PC-3 (cell line): ENCODE results near the gene PIGU. TPM values are rescaled to one million over a fixed set of nuclear protein-coding genes. Genes with fewer than 3 reads are reported as not detected.
A peak's percentile ranks its signal among the peaks of the same experiment; 100 is the strongest.

Source experiments
- ATAC-seq: fragments of 200-7000 bp; cut with Tn5 transposase; 2 replicates; pipeline ENCODE4 v1.9.1; 2020; ENCODE audit warnings: mild to moderate bottlenecking, moderate library complexity
- BruUV-seq: library from RNA; stranded (reverse); fragments of 400-500 nt; replicated peaks from 2 replicates; lab custom pipeline; 2021; lab: Mats Ljungman, UMichigan
- CTCF ChIA-PET: fragments of 300-600 bp; sonication (Branson Sonifier 250); formaldehyde crosslinking; loops from one replicate; lab custom pipeline; 2022; ENCODE audit warnings: antibody characterized with exemption; lab: Charles Lee
- POLR2A ChIA-PET: fragments of 300-600 bp; sonication (Branson Sonifier 250); formaldehyde crosslinking; loops from one replicate; lab custom pipeline; 2022; ENCODE audit warnings: antibody characterized with exemption; ENCODE audit not compliant: unreplicated experiment; lab: Charles Lee
- DNase-seq: peaks from one replicate; pipeline ENCODE4 v3.0.0-alpha.2; 2015
- H2AFZ ChIP-seq: fragments of 300-600 bp; sonication (generic); 2 replicates; pipeline ENCODE4 v1.6.0; 2016; ENCODE audit warnings: antibody characterized with exemption, low read length
- H3F3A ChIP-seq: fragments of 300-600 bp; sonication (generic); one replicate; pipeline ENCODE4 v1.6.0; 2017; ENCODE audit warnings: antibody characterized with exemption, low read length, control low read depth, mild to moderate bottlenecking; ENCODE audit not compliant: unreplicated experiment
- H3K27ac ChIP-seq: fragments of 300-600 bp; sonication (generic); 2 replicates; pipeline ENCODE4 v1.5.1; 2016; ENCODE audit warnings: mild to moderate bottlenecking, low read length
- H3K27me3 ChIP-seq: fragments of 300-600 bp; sonication (generic); 2 replicates; pipeline ENCODE4 v1.6.1; 2016; ENCODE audit warnings: low read length, mixed read lengths
- H3K36me3 ChIP-seq: fragments of 300-600 bp; sonication (generic); 2 replicates; pipeline ENCODE4 v1.6.1; 2016; ENCODE audit warnings: low read depth, mixed run types, low read length, mixed read lengths
- H3K4me1 ChIP-seq: fragments of 300-600 bp; sonication (generic); 2 replicates; pipeline ENCODE4 v1.5.1; 2016; ENCODE audit warnings: low read length; ENCODE audit not compliant: insufficient read depth
- H3K4me2 ChIP-seq: fragments of 300-600 bp; sonication (generic); 2 replicates; pipeline ENCODE4 v1.6.0; 2016; ENCODE audit warnings: low read length
- H3K4me3 ChIP-seq: fragments of 300-600 bp; sonication (generic); 2 replicates; pipeline ENCODE4 v1.5.1; 2016; ENCODE audit warnings: mild to moderate bottlenecking, low read length, mixed read lengths
- H3K79me2 ChIP-seq: fragments of 300-600 bp; sonication (generic); 2 replicates; pipeline ENCODE4 v1.6.1; 2017; ENCODE audit warnings: low read length, mixed read lengths
- H3K9ac ChIP-seq: fragments of 300-600 bp; sonication (generic); 2 replicates; pipeline ENCODE4 v1.6.0; 2016; ENCODE audit warnings: mild to moderate bottlenecking, low read length
- H3K9me2 ChIP-seq: fragments of 300-600 bp; sonication (generic); replicated peaks from 2 replicates; pipeline ENCODE4 v1.6.1; 2016; ENCODE audit warnings: mixed run types, low read length, mixed read lengths
- H3K9me3 ChIP-seq: fragments of 300-600 bp; sonication (generic); 2 replicates; pipeline ENCODE4 v1.6.1; 2016; ENCODE audit warnings: low read length, mixed read lengths
- H4K20me1 ChIP-seq: fragments of 300-600 bp; sonication (generic); 2 replicates; pipeline ENCODE4 v1.6.1; 2016; ENCODE audit warnings: low read length, mixed read lengths
- CTCF ChIP-seq: fragments of 300-600 bp; sonication (generic); conservative IDR thresholded peaks from 2 replicates; pipeline ENCODE4 v1.5.1; 2017; ENCODE audit warnings: antibody characterized with exemption, low read depth, mild to moderate bottlenecking, low read length
- EZH2 ChIP-seq: fragments of 300-600 bp; sonication (generic); IDR thresholded peaks from one replicate; pipeline ENCODE4 v1.6.1; 2017; ENCODE audit warnings: antibody characterized with exemption, mild to moderate bottlenecking, low read length; ENCODE audit not compliant: unreplicated experiment
- EZH2phosphoT487 ChIP-seq: fragments of 300-600 bp; sonication (generic); IDR thresholded peaks from 2 replicates; pipeline ENCODE4 v1.6.1; 2018; ENCODE audit warnings: mild to moderate bottlenecking, antibody characterized with exemption, low read length, borderline replicate concordance
- intact Hi-C: fragments of 100-400 bp; cut with micrococcal nuclease; formaldehyde crosslinking; loops from 2 replicates; pipeline ENCODE4 v1.9.0; 2023
- total RNA-seq: library from RNA; depleted of rRNA; stranded (reverse); fragments of >200 nt; gene quantifications from 2 replicates; pipeline ENCODE4 v1.2.3, GENCODE V29; 2014

Gene PIGU
- total RNA-seq, 1 experiment from 2014 or later, result 24.5 TPM

GRCh38 chr20:34691838-34692237, 14.9 kb upstream of the PIGU start:
- Histone ChIP-seq H3F3A (no peaks in the 10 kb centered on the region), H3K36me3 (no peaks in the 10 kb centered on the region), H3K9ac (no peak overlapping the region), H3K27me3 (no peaks in the 10 kb centered on the region), H3K4me1 (peaks cover 8% of the 10 kb centered on the region; the same call in 1 of the 2 replicates), H3K9me3 (no peaks in the 10 kb centered on the region), H3K4me3 (no peak overlapping the region), H3K9me2 (no peaks in the 10 kb centered on the region), H2AFZ (no peak overlapping the region), H3K4me2 (no peak overlapping the region), H3K27ac (no peak overlapping the region), H4K20me1 (no peaks in the 10 kb centered on the region), H3K79me2 (no peaks in the 10 kb centered on the region)
- DNase-seq, result no peak
- no TSS peak for BruUV-seq
- no peak for TF ChIP-seq EZH2
- TF ChIP-seq EZH2phosphoT487, result no peak
- no peak for TF ChIP-seq CTCF
- ChIA-PET CTCF (no interaction called here), POLR2A (no interaction called here)
- ATAC-seq, result no peak
- intact Hi-C loops, result loop anchor here (5.0 kb wide), 1 partner anchor 65 kb away; no protein-coding TSS in a partner anchor

- H3K9me2 ChIP-seq, result no peaks in the 10 kb centered on the region
- H3K4me2 ChIP-seq, result no peak overlapping the region
- no peak overlapping the region for H3K9ac ChIP-seq
- no peak overlapping the region for H3K27ac ChIP-seq
- POLR2A ChIA-PET, result no interaction called here
- ATAC-seq, result peak; percentile 80
- BruUV-seq, result no TSS peak
- H3K4me3 ChIP-seq, result no peak overlapping the region
- CTCF ChIA-PET, result interaction anchor here (1.5 kb wide), 1 partner anchor 110 kb away, joined by 4 read pairs; no protein-coding TSS in a partner anchor
- peaks cover 8% of the 10 kb centered on the region; the same call in 1 of the 2 replicates for H3K4me1 ChIP-seq
- H4K20me1 ChIP-seq, result no peaks in the 10 kb centered on the region
- intact Hi-C loops, result no loop called here
- H3K36me3 ChIP-seq, result no peaks in the 10 kb centered on the region
- H3K9me3 ChIP-seq, result no peaks in the 10 kb centered on the region
- no peaks in the 10 kb centered on the region for H3F3A ChIP-seq
- no peak overlapping the region for H2AFZ ChIP-seq
- H3K27me3 ChIP-seq, result no peaks in the 10 kb centered on the region
- TF ChIP-seq CTCF (no peak), EZH2 (no peak), EZH2phosphoT487 (no peak)
- H3K79me2 ChIP-seq, result no peaks in the 10 kb centered on the region
- peak; percentile 70 for DNase-seq
These were observed 12.6 kb upstream of the PIGU start for GRCh38 chr20:34689486-34689885.

- TF ChIP-seq EZH2phosphoT487 (no peak), CTCF (no peak), EZH2 (no peak)
- Histone ChIP-seq H3K9me2 (no peaks in the 10 kb centered on the region), H2AFZ (no peak overlapping the region), H3K79me2 (no peaks in the 10 kb centered on the region), H3K36me3 (no peaks in the 10 kb centered on the region), H3K9ac (no peak overlapping the region), H3K4me2 (no peak overlapping the region), H3K27me3 (no peaks in the 10 kb centered on the region), H3K4me3 (no peak overlapping the region), H3K27ac (no peak overlapping the region), H3K9me3 (no peaks in the 10 kb centered on the region), H3K4me1 (no peaks in the 10 kb centered on the region), H3F3A (no peaks in the 10 kb centered on the region), H4K20me1 (no peaks in the 10 kb centered on the region)
- intact Hi-C loops, result no loop called here
- ChIA-PET CTCF (no interaction called here), POLR2A (no interaction called here)
- BruUV-seq, result no TSS peak
- ATAC-seq, result no peak
- DNase-seq, result no peak
These were observed 6.8 kb upstream of the PIGU start for GRCh38 chr20:34683667-34684066.
